ENCODE data around the gene SUSD1.
A peak's percentile ranks its signal among the peaks of the same experiment; 100 is the strongest.
"Not testable (repeated sequence)": the region's sequence is repeated elsewhere in the genome, so short reads cannot be mapped to it uniquely, and the experiment has no call there.

Gene SUSD1

GRCh38 chr9:112074250-112075008 is 100.7 kb downstream of the SUSD1 start:
- peaks cover 4 to 5% of the 10 kb centered on the region in 2 donors for H3K4me1 ChIP-seq (ENCODE audit: control insufficient read depth in 1 of 2, insufficient read depth in 2 of 2, low read length in 2 of 2)
- H3K9ac ChIP-seq (ENCODE audit: low read depth in 1 of 2, low read length in 2 of 2): no peak overlapping the region
- H3K36me3 ChIP-seq (ENCODE audit: control insufficient read depth in 1 of 2, insufficient read depth in 2 of 2, low read length in 2 of 2): peaks cover 4 to 6% of the 10 kb centered on the region in 2 donors
- H3K4me3 ChIP-seq (ENCODE audit: low read depth in 1 of 2, low read length in 2 of 2): no peak overlapping the region
- H3K27me3 ChIP-seq (ENCODE audit: control insufficient read depth in 1 of 2, insufficient read depth in 2 of 2, low read length in 2 of 2): no peaks in the 10 kb centered on the region
- H3K9me3 ChIP-seq (ENCODE audit: control insufficient read depth in 1 of 2, low read length in 2 of 2): no peaks in the 10 kb centered on the region
- H3K27ac ChIP-seq (ENCODE audit: low read depth, low read length): no peak overlapping the region

DNA sequence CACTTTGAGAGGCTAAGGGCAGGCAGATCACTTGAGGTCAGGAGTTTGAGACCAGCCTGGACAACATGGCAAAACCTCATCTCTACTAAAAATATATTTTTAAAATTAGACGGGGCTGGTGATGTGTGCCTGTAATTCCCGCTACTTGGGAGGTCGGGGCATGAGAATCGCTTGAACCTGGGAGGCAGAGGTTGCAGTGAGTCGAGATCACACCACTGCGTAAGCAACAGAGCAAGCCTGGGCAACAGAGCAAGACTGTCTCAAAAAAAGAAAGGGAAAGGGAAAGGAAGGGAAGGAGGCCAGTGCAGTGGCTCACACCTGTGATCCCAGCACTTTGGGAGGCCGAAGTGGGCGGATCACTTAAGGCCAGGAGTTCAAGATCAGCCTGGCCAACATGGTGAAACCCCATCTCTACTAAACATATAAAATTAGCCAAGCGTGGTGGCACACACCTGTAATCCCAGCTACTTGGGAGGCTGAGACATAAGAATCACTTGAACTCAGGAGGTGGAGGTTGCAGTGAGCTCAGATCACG is 101.4 kb downstream of the SUSD1 start:
- not testable (repeated sequence) for H3K9ac ChIP-seq (ENCODE audit: low read depth in 1 of 2, low read length in 2 of 2)
- peaks cover 11% of the 10 kb centered on the region in 2 donors for H3K4me1 ChIP-seq (ENCODE audit: control insufficient read depth in 1 of 2, insufficient read depth in 2 of 2, low read length in 2 of 2)

GRCh38 chr9:112072721-112073638 is 102.1 kb downstream of the SUSD1 start:
- Histone ChIP-seq H3K4me1 (ENCODE audit: control insufficient read depth in 1 of 2, insufficient read depth in 2 of 2, low read length in 2 of 2) (peaks cover 11 to 12% of the 10 kb centered on the region in 2 donors), H3K4me3 (ENCODE audit: low read depth in 1 of 2, low read length in 2 of 2) (no peak overlapping the region), H3K36me3 (ENCODE audit: control insufficient read depth in 1 of 2, insufficient read depth in 2 of 2, low read length in 2 of 2) (peaks cover 0 to 6% of the 10 kb centered on the region in 2 donors), H3K9me3 (ENCODE audit: control insufficient read depth in 1 of 2, low read length in 2 of 2) (no peaks in the 10 kb centered on the region), H3K27ac (ENCODE audit: low read depth, low read length) (no peak overlapping the region), H3K27me3 (ENCODE audit: control insufficient read depth in 1 of 2, insufficient read depth in 2 of 2, low read length in 2 of 2) (no peaks in the 10 kb centered on the region), H3K9ac (ENCODE audit: low read depth in 1 of 2, low read length in 2 of 2) (no peak overlapping the region)

More for the DNA sequence above, 101.4 kb downstream of the SUSD1 start:
- not testable (repeated sequence) for H3K4me3 ChIP-seq (ENCODE audit: low read depth in 1 of 2, low read length in 2 of 2); H3K9me3 ChIP-seq (ENCODE audit: control insufficient read depth in 1 of 2, low read length in 2 of 2); H3K27ac ChIP-seq (ENCODE audit: low read depth, low read length); H3K36me3 ChIP-seq (ENCODE audit: control insufficient read depth in 1 of 2, insufficient read depth in 2 of 2, low read length in 2 of 2); H3K27me3 ChIP-seq (ENCODE audit: control insufficient read depth in 1 of 2, insufficient read depth in 2 of 2, low read length in 2 of 2)

GRCh38 chr9:112069318-112070169 is 105.6 kb downstream of the SUSD1 start:
- peaks cover 0 to 5% of the 10 kb centered on the region in 2 donors for H3K36me3 ChIP-seq (ENCODE audit: control insufficient read depth in 1 of 2, insufficient read depth in 2 of 2, low read length in 2 of 2)
- H3K4me3 ChIP-seq (ENCODE audit: low read depth in 1 of 2, low read length in 2 of 2): no peak overlapping the region
- H3K4me1 ChIP-seq (ENCODE audit: control insufficient read depth in 1 of 2, insufficient read depth in 2 of 2, low read length in 2 of 2): peaks cover 23 to 26% of the 10 kb centered on the region in 2 donors
- H3K27me3 ChIP-seq (ENCODE audit: control insufficient read depth in 1 of 2, insufficient read depth in 2 of 2, low read length in 2 of 2): no peaks in the 10 kb centered on the region
- H3K9ac ChIP-seq (ENCODE audit: low read depth in 1 of 2, low read length in 2 of 2): no peak overlapping the region
- H3K27ac ChIP-seq (ENCODE audit: low read depth, low read length): peak overlapping the region; percentile 33
- no peaks in the 10 kb centered on the region for H3K9me3 ChIP-seq (ENCODE audit: control insufficient read depth in 1 of 2, low read length in 2 of 2)

- Histone ChIP-seq H3K4me3 (ENCODE audit: low read depth in 1 of 2, low read length in 2 of 2) (no peak overlapping the region), H3K27me3 (ENCODE audit: control insufficient read depth in 1 of 2, insufficient read depth in 2 of 2, low read length in 2 of 2) (no peaks in the 10 kb centered on the region), H3K9me3 (ENCODE audit: control insufficient read depth in 1 of 2, low read length in 2 of 2) (no peaks in the 10 kb centered on the region), H3K9ac (ENCODE audit: low read depth in 1 of 2, low read length in 2 of 2) (peak overlapping the region in 1 of 2 donors; percentile 21), H3K27ac (ENCODE audit: low read depth, low read length) (peak overlapping the region; percentile 57), H3K36me3 (ENCODE audit: control insufficient read depth in 1 of 2, insufficient read depth in 2 of 2, low read length in 2 of 2) (peaks cover 0 to 2% of the 10 kb centered on the region in 2 donors), H3K4me1 (ENCODE audit: control insufficient read depth in 1 of 2, insufficient read depth in 2 of 2, low read length in 2 of 2) (peaks cover 26 to 38% of the 10 kb centered on the region in 2 donors)
Observed at GRCh38 chr9:112065806-112066606, 109.1 kb downstream of the SUSD1 start.

GRCh38 chr9:112064871-112065270 is 110.2 kb downstream of the SUSD1 start:
- Histone ChIP-seq H3K9ac (ENCODE audit: low read depth in 1 of 2, low read length in 2 of 2) (no peak overlapping the region), H3K9me3 (ENCODE audit: control insufficient read depth in 1 of 2, low read length in 2 of 2) (no peaks in the 10 kb centered on the region), H3K27me3 (ENCODE audit: control insufficient read depth in 1 of 2, insufficient read depth in 2 of 2, low read length in 2 of 2) (no peaks in the 10 kb centered on the region), H3K4me3 (ENCODE audit: low read depth in 1 of 2, low read length in 2 of 2) (no peak overlapping the region), H3K4me1 (ENCODE audit: control insufficient read depth in 1 of 2, insufficient read depth in 2 of 2, low read length in 2 of 2) (peaks cover 31 to 43% of the 10 kb centered on the region in 2 donors), H3K27ac (ENCODE audit: low read depth, low read length) (peak overlapping the region; percentile 30), H3K36me3 (ENCODE audit: control insufficient read depth in 1 of 2, insufficient read depth in 2 of 2, low read length in 2 of 2) (peaks cover 0 to 2% of the 10 kb centered on the region in 2 donors)

- Histone ChIP-seq H3K9ac (ENCODE audit: low read depth in 1 of 2, low read length in 2 of 2) (no peak overlapping the region), H3K36me3 (ENCODE audit: control insufficient read depth in 1 of 2, insufficient read depth in 2 of 2, low read length in 2 of 2) (peaks cover 0 to 2% of the 10 kb centered on the region in 2 donors), H3K27me3 (ENCODE audit: control insufficient read depth in 1 of 2, insufficient read depth in 2 of 2, low read length in 2 of 2) (no peaks in the 10 kb centered on the region), H3K9me3 (ENCODE audit: control insufficient read depth in 1 of 2, low read length in 2 of 2) (no peaks in the 10 kb centered on the region), H3K4me3 (ENCODE audit: low read depth in 1 of 2, low read length in 2 of 2) (no peak overlapping the region), H3K27ac (ENCODE audit: low read depth, low read length) (no peak overlapping the region), H3K4me1 (ENCODE audit: control insufficient read depth in 1 of 2, insufficient read depth in 2 of 2, low read length in 2 of 2) (peaks cover 36 to 46% of the 10 kb centered on the region in 2 donors)
Observed at GRCh38 chr9:112063586-112063985, 111.5 kb downstream of the SUSD1 start.

DNA sequence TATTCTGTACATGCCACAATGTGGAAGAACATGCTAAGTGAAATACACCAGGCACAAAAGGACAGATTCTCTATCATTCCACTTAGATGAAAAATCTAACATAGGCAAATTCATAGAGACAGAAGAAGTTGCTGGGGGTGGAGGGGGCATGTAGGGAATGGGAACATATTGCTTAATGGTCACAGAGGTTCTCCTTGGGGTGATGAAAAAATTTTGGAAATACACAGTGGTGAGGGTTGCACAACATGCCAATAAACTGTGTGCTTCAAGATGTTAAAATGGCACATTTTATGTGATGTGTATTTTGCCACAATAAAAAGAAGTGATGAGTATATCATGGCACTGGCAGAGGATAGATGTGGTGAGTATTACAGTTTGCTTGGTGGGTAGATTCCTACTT is 111.9 kb downstream of the SUSD1 start:
- Histone ChIP-seq H3K36me3 (ENCODE audit: control insufficient read depth in 1 of 2, insufficient read depth in 2 of 2, low read length in 2 of 2) (peaks cover 0 to 5% of the 10 kb centered on the region in 2 donors), H3K27me3 (ENCODE audit: control insufficient read depth in 1 of 2, insufficient read depth in 2 of 2, low read length in 2 of 2) (no peaks in the 10 kb centered on the region), H3K4me1 (ENCODE audit: control insufficient read depth in 1 of 2, insufficient read depth in 2 of 2, low read length in 2 of 2) (peaks cover 36 to 46% of the 10 kb centered on the region in 2 donors), H3K9me3 (ENCODE audit: control insufficient read depth in 1 of 2, low read length in 2 of 2) (no peaks in the 10 kb centered on the region), H3K27ac (ENCODE audit: low read depth, low read length) (no peak overlapping the region), H3K4me3 (ENCODE audit: low read depth in 1 of 2, low read length in 2 of 2) (no peak overlapping the region), H3K9ac (ENCODE audit: low read depth in 1 of 2, low read length in 2 of 2) (no peak overlapping the region)

Data from duodenal mucosa (tissue), 2 donors.